ENCODE results near the gene NRG3. TPM values are rescaled to one million over a fixed set of nuclear protein-coding genes. Genes with fewer than 3 reads are reported as not detected.

Gene NRG3
- total and polyA plus RNA-seq, 2 donors (not counting 1 experiment from before 2014, with no cell fraction given) = not detected

GRCh38 chr10:82815680-82816079, 940.7 kb downstream of the NRG3 start:
- H3K4me2 ChIP-seq (ENCODE audit: extremely low read depth, insufficient read depth, low read length) = no peak overlapping the region
- TF ChIP-seq CTCF (conservative IDR thresholded peaks at IDR 0.05 in 1 of 2, IDR thresholded peaks at IDR 0.05 in 1 of 2; ENCODE audit: low read depth in 1 of 2, low read length in 2 of 2) = no peak
- TF ChIP-seq EZH2 (IDR thresholded peaks at IDR 0.05; ENCODE audit: low read length, missing control alignments) = no peak
- no peak overlapping the region for H3K4me3 ChIP-seq (replicated peaks in 1 of 4; ENCODE audit: control extremely low read depth in 1 of 4, insufficient read depth in 1 of 4, low read depth in 3 of 4, low read length in 4 of 4)
- no peak overlapping the region for H3K27ac ChIP-seq (ENCODE audit: insufficient read depth, low read length)
- H2AFZ ChIP-seq (ENCODE audit: low read length) = no peak overlapping the region
- no peak for DNase-seq (ENCODE audit: low read depth in 2 of 2)
- no peaks in the 10 kb centered on the region for H4K20me1 ChIP-seq (ENCODE audit: control insufficient read depth, extremely low read depth, insufficient read depth, low read length)
- no peaks in the 10 kb centered on the region for H3K4me1 ChIP-seq (ENCODE audit: control insufficient read depth, extremely low read depth, insufficient read depth, low read length)
- no peaks in the 10 kb centered on the region for H3K79me2 ChIP-seq (ENCODE audit: control insufficient read depth, insufficient read depth, low read length)
- no peak overlapping the region for H3K9ac ChIP-seq (ENCODE audit: insufficient read depth, low read length)
- no peaks in the 10 kb centered on the region for H3K36me3 ChIP-seq (ENCODE audit: control insufficient read depth, insufficient read depth, low read length)
- H3K9me3 ChIP-seq (ENCODE audit: control insufficient read depth, insufficient read depth, low read depth, low read length) = no peaks in the 10 kb centered on the region
- no peaks in the 10 kb centered on the region for H3K27me3 ChIP-seq (ENCODE audit: control insufficient read depth, insufficient read depth, low read length)

- H3K9me3 ChIP-seq (ENCODE audit: control insufficient read depth, insufficient read depth, low read depth, low read length) = no peaks in the 10 kb centered on the region
- no peak overlapping the region for H2AFZ ChIP-seq (ENCODE audit: low read length)
- no peak overlapping the region for H3K4me3 ChIP-seq (replicated peaks in 1 of 4; ENCODE audit: control extremely low read depth in 1 of 4, insufficient read depth in 1 of 4, low read depth in 3 of 4, low read length in 4 of 4)
- no peak for DNase-seq (ENCODE audit: low read depth in 2 of 2)
- H3K4me1 ChIP-seq (ENCODE audit: control insufficient read depth, extremely low read depth, insufficient read depth, low read length) = no peaks in the 10 kb centered on the region
- no peak overlapping the region for H3K4me2 ChIP-seq (ENCODE audit: extremely low read depth, insufficient read depth, low read length)
- H3K9ac ChIP-seq (ENCODE audit: insufficient read depth, low read length) = no peak overlapping the region
- no peaks in the 10 kb centered on the region for H3K79me2 ChIP-seq (ENCODE audit: control insufficient read depth, insufficient read depth, low read length)
- no peaks in the 10 kb centered on the region for H4K20me1 ChIP-seq (ENCODE audit: control insufficient read depth, extremely low read depth, insufficient read depth, low read length)
- TF ChIP-seq CTCF (conservative IDR thresholded peaks at IDR 0.05 in 1 of 2, IDR thresholded peaks at IDR 0.05 in 1 of 2; ENCODE audit: low read depth in 1 of 2, low read length in 2 of 2) (no peak), EZH2 (IDR thresholded peaks at IDR 0.05; ENCODE audit: low read length, missing control alignments) (no peak)
- no peaks in the 10 kb centered on the region for H3K36me3 ChIP-seq (ENCODE audit: control insufficient read depth, insufficient read depth, low read length)
- H3K27ac ChIP-seq (ENCODE audit: insufficient read depth, low read length) = no peak overlapping the region
- H3K27me3 ChIP-seq (ENCODE audit: control insufficient read depth, insufficient read depth, low read length) = no peaks in the 10 kb centered on the region
Observed at GRCh38 chr10:82817676-82818422, 942.9 kb downstream of the NRG3 start.

- Histone ChIP-seq H3K4me2 (ENCODE audit: extremely low read depth, insufficient read depth, low read length) (no peak overlapping the region), H3K27me3 (ENCODE audit: control insufficient read depth, insufficient read depth, low read length) (no peaks in the 10 kb centered on the region), H3K79me2 (ENCODE audit: control insufficient read depth, insufficient read depth, low read length) (no peaks in the 10 kb centered on the region), H3K36me3 (ENCODE audit: control insufficient read depth, insufficient read depth, low read length) (no peaks in the 10 kb centered on the region), H3K9ac (ENCODE audit: insufficient read depth, low read length) (no peak overlapping the region), H2AFZ (ENCODE audit: low read length) (no peak overlapping the region), H3K4me1 (ENCODE audit: control insufficient read depth, extremely low read depth, insufficient read depth, low read length) (no peaks in the 10 kb centered on the region), H3K27ac (ENCODE audit: insufficient read depth, low read length) (no peak overlapping the region), H3K9me3 (ENCODE audit: control insufficient read depth, insufficient read depth, low read depth, low read length) (no peaks in the 10 kb centered on the region), H4K20me1 (ENCODE audit: control insufficient read depth, extremely low read depth, insufficient read depth, low read length) (no peaks in the 10 kb centered on the region), H3K4me3 (replicated peaks in 1 of 4; ENCODE audit: control extremely low read depth in 1 of 4, insufficient read depth in 1 of 4, low read depth in 3 of 4, low read length in 4 of 4) (no peak overlapping the region)
- TF ChIP-seq EZH2 (IDR thresholded peaks at IDR 0.05; ENCODE audit: low read length, missing control alignments) = no peak
- TF ChIP-seq CTCF (conservative IDR thresholded peaks at IDR 0.05 in 1 of 2, IDR thresholded peaks at IDR 0.05 in 1 of 2; ENCODE audit: low read depth in 1 of 2, low read length in 2 of 2) = no peak
- no peak for DNase-seq (ENCODE audit: low read depth in 2 of 2)
Observed at GRCh38 chr10:82821043-82821442, 946.0 kb downstream of the NRG3 start.

Measured in fibroblast of lung (primary cell).